Measurements from ENCODE around the gene EVX1.

EVX1 gene

DNA sequence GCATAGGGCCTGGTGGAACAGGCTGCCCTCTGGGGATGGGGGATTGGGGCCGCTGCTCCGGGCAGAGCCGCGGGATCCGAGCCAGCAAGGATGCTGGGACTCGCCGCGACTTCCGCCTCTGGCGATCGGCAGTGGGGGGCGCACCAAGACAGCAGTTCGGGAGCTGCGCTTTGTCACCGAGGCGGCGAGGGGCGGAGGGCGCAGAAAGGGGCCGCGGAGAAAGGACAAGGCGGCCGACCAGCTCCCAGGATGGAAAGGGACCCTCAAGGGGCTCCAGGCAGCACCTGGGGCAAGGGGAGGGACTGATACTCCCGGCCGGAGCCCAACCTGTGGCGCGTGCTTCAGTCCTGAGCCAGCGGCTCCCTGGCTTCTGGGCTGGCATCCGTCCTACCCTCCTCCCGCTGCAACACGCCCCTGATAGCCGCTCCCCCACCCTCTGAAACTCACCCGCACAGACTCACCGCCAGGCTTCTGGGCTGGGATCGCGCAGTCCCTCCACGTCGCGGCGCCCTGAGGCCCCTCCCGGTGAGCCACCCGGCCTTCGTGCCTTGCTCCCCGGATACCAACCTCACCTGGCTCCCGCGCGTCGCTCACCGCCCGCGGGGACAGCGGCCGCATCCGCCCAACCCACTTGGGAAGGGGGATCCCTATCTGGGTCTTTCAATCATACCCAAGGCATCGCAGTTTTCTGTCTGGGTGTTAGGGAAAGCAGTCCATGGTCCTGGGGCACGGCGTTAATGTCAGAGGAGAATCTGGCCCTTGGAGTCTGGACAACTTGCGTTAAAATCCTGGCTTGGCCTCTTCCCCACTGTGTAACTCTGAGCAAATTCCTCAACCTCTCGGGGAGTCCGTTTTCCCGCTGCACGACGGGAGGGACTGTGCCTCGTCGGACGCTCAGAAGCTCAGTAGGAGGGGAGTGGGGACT lies 7.0 kb upstream of the EVX1 start:
- DNase-seq (ENCODE audit: low read depth, low spot score) = no peak

DNA sequence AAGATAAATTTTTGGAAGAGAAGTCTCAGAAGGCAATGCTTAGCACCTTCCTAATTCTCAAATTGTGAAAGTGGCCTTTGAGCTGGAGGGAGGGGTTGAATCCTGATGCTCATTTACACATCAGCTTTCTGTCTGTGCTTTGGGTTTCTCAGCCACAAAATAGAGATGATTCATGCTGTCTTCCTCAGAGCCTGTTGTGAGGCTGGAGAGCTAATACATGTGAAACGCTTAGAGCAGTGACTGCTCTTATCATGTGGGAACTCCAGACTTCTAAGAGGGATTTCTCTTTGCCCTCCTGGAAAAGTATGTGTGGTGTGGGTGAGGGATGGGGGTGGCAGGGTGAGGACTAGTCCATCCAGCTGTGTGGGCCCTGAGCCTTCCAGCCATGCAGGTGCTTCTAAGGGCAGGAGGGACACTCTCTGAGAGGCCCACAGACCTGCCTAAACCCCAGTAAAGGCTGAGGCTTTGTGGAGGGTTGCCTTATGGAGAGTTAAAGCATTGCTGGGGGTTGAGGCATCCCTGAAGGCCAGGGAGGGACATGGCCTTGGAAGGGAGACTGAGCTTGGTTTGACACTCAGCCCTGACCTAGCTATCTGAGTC lies 4.8 kb upstream of the EVX1 start:
- DNase-seq (ENCODE audit: low read depth, low spot score) = no peak

DNA sequence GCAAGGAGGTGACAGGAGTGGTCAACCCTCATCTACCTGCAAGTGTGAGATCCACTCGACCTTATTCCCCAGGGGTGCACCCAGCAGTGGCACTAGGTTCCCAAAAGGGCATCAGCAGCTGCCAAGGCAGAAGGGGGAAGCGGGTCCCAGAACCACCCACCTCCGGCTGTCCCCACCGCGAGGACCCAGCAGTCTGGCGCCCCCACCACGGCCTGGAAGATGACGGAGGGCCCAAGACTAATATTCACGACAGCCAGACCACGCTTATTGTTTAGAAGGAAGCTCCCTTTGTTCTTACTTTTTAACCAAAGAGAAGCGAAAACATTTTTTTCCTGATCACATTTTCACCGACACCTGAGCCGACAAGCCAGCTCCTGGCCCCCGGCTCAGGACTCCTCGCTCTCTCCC lies 3.6 kb upstream of the EVX1 start:
- no peak for DNase-seq (ENCODE audit: low read depth, low spot score)

DNA sequence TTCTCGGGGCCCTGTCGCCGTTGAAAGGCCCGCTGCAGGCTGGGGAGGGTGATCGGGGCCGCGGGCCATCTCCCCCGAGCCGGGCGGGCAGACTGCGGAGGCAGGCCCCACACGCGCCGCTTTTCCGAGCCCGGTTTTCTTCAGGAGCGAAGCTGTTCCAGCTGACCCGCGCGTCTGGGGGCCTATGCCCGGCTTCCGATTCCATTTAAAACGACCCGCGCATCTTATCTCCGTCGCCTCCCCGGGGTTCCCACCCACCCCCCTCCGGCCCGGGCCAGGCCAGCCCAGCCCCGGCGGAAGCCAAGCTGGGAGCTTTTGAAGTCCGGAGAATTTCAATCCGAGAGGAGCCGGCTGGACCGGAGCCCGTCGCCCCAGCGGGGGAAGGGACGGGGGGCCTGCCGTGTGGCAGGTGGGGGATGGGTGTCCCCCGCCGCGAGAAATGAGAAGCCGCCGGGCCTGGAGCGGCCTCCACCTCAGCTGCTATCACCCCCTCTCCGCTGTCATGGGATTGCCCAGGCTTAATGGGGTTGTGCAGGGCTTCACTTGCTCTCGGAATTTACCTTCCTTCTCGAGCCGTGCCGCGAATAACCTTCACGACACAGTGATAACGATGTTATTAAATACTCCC lies 3.1 kb upstream of the EVX1 start:
- no peak for DNase-seq (ENCODE audit: low read depth, low spot score)

DNA sequence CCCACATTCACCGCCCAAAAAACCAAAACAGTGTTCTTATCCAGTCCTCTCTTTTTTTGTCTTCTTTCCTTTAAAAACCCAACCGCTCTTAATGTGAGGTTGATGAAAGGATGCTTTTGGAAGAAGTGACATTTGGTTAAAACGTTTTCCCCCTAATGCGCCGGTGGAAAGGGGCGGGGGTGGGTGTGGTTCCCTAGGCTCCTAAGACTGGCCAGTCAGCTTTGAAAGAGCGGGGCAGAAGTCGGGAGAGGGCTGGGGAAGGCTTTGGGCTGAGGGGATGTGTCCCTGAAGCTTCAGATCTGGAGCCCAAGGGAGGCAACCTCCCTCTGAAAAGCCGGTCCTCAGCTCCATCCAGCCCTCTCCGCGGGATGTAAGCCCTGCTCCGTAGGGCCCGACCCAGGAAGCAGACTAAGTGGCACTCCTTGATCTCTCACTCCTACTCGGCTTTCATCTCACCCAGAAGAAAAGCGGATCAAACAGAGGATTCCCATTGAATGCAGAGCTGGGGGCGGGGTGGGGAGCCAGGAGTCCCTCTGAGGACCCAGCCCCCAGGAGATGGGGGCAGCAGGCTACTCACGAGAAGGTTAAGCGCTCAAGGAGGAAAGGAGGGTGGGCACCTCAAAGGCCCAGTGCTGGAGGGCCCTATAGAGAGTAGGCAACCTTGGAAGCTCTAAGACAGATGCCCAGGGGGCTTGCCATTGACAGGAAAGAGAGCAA lies 2.4 kb upstream of the EVX1 start:
- no peak for DNase-seq (ENCODE audit: low read depth, low spot score)

DNA sequence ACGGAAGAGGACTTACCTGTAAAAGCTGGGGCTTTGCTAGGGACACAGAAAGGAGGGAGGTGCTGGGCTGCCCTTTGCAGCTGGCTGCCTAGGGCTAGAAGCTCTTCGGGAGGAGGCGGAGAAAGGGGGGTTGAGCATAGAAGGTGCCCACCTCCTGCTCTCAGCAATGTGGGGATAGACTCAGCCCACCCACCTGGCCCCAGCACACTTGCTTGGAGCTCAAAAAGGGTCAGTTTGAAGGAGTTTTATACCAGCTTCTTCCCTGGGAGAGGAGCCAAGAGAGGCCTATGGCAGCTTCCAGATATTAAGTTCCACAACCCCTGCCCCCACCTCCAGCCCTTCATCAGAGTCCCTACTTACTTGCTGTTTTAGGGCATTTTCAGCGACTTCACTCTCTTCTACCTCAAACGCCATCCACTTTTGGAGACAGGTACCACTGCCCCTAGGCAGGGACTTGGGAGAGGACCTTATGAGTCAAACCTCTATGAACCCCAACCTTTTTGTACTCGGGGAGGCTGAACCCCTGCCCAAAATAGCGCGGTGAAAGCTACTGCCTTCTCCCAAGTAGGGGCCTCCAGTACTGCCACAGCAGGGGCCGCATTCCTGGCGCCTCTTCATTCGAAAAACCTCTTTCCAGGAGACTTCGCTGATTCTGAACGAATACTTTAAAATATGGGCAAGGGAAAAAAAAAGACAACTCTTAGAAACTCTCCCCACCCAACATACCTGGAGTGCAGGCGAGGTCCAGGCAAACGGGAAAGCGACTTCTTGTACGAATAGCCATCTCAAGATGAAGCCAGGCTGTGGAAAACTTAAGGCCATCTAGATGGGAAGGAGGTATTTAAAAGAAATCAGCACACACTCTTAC lies 1.2 kb upstream of the EVX1 start:
- no peak for DNase-seq (ENCODE audit: low read depth, low spot score)

DNA sequence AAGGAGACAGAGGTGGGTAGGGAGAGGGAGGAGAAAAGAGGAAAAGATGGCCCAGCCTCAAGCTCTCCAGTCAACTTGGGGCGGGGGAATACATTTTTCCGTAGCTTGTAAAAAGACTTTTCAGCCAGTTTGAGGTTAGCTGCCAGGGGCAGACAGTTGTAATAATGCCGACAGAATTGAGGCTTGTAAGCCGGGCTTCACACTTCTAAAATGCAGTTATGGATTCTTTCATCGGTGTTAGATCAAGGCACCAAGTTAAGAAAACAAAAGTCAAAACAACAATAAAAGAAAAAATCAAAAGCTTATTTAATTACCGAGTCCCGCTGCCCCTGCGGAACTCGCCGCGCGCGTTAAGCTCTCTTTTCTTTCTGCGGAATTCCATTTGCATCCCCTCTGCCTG lies 448 bp upstream of the EVX1 start:
- no peak for DNase-seq (ENCODE audit: low read depth, low spot score)

DNA sequence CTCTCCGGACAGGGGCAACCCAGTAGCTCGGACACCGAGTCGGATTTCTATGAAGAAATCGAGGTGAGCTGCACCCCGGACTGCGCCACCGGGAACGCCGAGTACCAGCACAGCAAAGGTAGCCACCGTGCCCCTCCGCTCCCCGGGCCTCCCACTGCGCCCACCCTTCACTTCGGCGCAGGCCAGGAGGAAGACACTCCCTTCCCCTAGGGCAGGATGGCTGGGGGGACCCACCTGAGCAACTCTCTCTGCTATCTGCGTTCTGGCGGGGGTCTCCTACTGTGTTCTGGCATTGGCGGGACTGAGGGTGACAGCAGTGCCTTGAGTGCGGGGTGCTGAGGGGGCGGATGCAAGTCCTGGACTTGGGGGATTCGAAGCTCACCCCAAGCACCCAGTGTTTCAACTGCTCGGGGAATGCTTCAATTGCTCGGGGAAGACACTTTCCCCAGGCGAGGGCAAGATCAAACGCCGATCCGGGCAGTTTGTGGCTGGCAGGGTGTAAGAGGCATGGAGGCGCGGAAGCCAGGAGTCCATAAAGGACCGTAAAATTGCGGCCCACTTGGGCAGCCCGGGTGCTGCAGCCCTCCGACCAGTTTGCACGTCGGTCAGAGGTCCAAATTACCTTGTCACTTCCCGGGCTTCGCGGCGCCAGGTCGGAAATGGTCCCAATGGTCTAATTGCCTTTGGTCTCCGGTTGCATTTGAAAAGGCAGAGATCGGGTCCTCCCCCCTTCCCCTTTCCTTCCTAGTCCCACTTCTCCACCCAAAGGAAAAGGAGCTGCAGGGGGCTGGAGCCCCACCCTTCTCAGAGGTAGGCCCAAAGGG lies 950 bp downstream of the EVX1 start:
- DNase-seq (ENCODE audit: low read depth, low spot score) = no peak

DNA sequence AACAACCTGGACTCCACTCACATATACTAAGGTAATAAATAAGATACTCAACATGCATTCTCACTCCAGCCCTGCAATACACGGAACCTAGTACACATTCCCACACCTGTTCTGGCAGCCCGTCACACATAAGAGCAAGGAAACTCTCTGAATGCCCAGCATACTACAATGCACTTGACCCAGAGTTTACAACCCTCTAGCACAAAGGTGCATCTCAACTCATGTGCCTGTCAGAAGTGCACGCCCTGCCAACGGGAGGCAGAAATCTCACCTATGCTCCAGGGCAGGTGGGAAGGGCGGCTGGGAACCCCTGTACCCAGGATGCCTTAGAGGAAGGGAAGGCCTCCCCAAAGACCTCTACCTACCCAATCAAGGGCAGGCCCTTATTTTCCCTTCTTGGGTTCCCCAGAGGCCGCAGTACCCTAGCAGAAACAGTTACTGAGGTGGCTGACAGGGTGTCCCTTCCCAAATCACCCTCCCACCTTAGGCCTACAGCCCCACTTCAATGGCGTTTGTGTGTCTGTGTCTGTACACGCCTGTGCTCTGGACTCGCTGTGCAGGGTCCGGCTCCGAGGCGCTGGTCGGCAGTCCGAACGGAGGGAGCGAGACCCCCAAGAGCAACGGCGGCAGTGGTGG lies 2.0 kb downstream of the EVX1 start:
- no peak for DNase-seq (ENCODE audit: low read depth, low spot score)

DNA sequence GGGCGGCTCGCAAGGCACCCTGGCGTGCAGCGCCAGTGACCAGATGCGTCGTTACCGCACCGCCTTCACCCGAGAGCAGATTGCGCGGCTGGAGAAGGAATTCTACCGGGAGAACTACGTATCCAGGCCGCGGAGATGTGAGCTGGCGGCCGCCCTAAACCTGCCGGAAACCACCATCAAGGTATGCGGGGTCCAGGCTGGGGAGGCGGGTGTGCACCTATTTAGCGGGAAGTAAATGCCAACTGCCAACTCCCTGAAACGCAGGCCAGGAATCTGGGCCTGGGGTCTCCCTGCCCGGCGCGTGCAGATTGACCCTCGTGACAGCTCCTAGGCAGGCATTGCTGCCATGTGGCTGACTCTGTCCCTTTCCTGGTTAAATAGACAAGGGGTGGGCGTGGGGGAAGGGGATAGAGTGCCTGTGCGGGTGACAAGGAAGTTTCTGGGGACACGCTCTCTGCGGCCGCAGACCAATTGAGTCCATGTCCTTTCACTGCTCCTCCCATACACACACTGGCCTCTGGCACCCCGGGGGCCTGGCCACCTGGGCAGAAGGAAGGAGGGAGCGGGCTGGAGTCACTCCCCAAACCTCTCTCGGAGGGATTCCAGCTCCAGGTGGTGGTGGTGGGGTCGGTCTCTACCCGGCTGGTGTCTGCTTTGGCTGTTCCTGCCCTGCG lies 2.7 kb downstream of the EVX1 start:
- no peak for DNase-seq (ENCODE audit: low read depth, low spot score)

DNA sequence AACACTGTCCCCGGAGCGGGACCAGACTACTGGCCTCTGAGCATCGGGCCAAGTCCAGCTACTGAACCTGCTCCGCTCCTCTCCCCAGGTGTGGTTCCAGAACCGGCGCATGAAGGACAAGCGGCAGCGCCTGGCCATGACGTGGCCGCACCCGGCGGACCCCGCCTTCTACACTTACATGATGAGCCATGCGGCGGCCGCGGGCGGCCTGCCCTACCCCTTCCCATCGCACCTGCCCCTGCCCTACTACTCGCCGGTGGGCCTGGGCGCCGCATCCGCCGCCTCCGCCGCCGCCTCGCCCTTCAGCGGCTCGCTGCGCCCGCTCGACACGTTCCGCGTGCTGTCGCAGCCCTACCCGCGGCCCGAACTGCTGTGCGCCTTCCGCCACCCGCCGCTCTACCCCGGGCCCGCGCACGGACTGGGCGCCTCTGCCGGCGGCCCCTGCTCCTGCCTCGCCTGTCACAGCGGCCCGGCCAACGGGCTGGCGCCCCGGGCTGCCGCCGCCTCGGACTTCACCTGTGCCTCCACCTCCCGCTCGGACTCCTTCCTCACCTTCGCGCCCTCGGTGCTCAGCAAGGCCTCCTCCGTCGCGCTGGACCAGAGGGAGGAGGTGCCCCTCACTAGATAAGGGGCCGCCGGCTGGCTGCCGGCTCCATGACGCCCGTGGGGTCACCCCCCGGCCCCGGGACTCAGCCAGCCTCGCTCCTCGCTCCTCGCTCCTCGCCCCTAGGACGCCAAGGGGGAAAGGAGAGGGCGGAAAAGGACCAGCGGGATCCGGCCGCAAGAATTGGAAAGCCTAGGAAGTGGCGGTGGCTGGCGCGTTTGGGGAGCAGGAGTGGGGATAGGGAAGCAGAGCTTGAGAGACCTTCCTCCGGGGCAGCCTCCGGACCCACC lies 3.4 kb downstream of the EVX1 start:
- DNase-seq (ENCODE audit: low read depth, low spot score) = no peak

DNA sequence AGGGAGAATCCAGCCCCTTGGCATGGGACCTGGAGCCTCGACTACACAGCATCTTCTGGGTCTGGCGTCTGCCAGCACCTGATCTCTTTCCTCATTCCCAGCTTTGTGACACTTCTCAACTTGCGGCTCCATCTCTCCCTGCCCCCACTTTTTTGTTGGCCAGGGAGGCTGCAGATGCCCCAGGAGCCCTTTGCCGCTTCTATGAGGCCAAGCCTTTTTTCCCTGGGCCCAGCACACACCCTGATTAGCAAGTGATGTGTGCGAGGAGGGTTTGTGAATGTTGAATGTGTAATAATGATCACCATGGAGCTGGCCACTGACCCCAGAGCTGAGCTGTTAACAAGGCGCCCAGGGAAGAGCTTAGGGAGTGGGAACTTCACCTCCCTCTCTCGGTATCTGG lies 4.4 kb downstream of the EVX1 start:
- DNase-seq (ENCODE audit: low read depth, low spot score) = no peak

DNA sequence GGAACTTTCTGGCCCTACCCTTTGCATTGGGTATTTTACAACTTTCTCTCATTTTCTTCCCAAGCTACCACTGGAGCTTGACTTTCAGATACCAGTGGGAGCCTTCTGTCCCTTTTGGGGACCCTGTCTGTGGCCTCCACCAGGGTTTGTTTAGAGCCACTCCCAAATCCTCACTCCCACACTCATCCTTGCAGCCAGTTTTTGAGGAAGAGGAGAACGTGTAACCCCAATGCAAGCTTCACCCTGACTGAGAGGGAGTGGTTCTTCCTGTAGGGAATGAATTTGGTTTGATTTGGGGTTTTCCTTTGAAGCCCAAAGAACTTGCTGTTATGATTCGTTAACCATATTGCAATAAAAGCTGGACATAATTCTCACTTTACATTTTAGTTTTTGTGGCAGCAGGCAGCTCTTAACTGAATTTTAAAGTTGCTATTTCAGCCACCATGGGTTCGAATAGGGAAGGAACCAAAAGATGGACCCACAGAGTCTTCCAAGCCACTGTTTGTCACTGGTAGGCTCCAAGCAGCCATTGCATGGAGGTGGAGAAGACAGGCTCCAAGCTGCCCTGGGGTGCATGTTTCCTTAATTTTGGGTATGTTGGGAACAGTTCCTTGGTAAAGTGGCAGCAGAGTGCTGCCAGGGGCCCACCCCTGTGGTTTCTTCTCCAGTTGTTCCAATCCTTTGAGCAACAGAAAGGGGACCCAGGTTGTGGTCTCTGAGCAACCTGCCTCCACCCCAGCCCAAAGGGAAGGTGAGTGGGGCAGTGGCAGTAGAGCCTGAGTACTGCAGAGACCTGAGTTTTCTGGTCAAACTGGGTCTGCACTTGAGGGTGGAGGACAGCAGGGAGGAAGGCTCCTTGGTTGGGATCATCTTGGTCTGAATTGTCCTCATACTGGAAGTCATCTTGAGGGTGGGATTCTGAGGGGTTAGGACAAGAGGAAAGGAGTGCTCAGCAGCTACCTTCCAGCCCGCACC lies 5.1 kb downstream of the EVX1 start:
- DNase-seq (ENCODE audit: low read depth, low spot score) = no peak

DNA sequence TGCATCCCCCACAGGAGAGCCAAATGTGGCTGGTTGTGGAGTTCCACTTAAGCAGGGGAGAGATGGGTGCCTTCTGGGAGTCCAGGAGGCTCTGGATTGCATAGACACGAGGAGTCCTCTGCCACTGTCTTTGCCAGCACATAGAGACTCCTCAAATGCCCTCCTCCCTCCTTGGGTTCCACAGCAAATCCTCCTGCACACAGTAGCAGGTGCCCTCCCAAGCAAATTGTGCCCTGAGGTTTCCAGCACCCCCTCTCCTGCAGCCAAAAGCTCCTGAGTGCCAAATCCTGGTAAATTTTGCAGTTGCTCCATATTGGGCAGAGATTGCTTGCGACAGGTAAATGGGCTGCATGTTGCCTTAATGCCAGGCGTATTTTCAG lies 5.8 kb downstream of the EVX1 start:
- DNase-seq (ENCODE audit: low read depth, low spot score) = no peak

DNA sequence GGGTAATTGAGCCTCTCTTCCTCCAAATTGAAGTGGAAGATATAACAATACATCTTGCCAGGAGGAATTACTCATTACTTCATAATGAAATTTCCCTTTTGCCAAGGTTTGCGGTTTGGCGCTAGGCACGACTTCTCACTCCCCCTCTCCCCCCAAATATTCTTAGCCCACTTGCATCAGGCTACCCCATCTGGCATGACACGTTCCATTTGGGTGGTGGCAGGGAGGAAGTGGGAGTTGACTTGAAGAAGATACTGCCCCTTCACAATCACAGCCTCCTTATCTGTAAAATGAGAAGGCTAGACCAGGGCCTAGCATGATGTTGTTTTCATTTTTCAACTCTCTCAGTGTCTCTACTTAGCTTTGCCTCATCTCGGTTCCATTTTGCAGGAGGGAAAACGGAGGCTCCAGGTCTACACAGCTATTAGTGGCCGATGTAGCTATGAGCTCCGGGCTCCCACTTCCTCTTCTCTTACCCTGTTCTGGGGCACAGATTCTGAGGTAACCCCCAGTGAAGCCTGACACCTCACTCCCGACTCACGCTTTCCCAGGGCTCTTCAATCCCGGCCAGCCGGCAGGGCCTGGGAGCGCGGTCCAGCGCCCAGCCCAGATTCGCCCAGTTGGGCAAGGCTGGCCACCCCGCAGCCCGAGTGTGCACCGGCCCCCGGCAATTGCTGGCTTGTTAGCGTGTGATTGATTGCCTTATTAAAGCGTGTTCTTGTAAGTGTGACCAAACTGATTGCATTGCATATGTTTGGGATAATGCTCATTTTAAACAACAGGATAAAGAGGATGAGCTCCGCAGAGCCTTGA lies 6.5 kb downstream of the EVX1 start:
- DNase-seq (ENCODE audit: low read depth, low spot score) = no peak
